SH-SY5Y (cell line): ENCODE results near the gene CRYBG1.

Experiments
- GATA2 ChIP-seq: IDR thresholded peaks from 2 replicates; pipeline ENCODE4 v1.6.1; 2011; ENCODE audit warnings: mild to moderate bottlenecking, low read depth, low read length
- GATA3 ChIP-seq: IDR thresholded peaks from 2 replicates; pipeline ENCODE4 v1.6.1; 2011; ENCODE audit warnings: low read depth, mild to moderate bottlenecking, low read length, moderate library complexity

- TF ChIP-seq GATA2 (no peak), GATA3 (no peak)
Measured at GRCh38 chr6:106445508-106445878, 85.0 kb downstream of the CRYBG1 start.
